ENCODE data around the gene RNF38.
A peak's percentile ranks its signal among the peaks of the same experiment; 100 is the strongest.
"Not testable (repeated sequence)": the region's sequence is repeated elsewhere in the genome, so short reads cannot be mapped to it uniquely, and the experiment has no call there.

The RNF38 gene

GRCh38 chr9:36399980-36400331, at the start of gene RNF38:
TSS of gene RNF38 (minus strand) at chr9:36400269. CDS start at chr9:36400108, 161 bp downstream.
- no peak for DNase-seq

GRCh38 chr9:36448555-36448954, 48.5 kb upstream of the RNF38 start:
- DNase-seq = not testable (repeated sequence)

GRCh38 chr9:36448017-36448416, 47.9 kb upstream of the RNF38 start:
- DNase-seq = no peak

GRCh38 chr9:36446678-36447077, 46.6 kb upstream of the RNF38 start:
- not testable (repeated sequence) for DNase-seq

GRCh38 chr9:36445800-36446361, 45.8 kb upstream of the RNF38 start:
- DNase-seq = no peak

- no peak for DNase-seq
Measured at GRCh38 chr9:36444203-36444602, 44.1 kb upstream of the RNF38 start.

- DNase-seq = no peak
Measured at GRCh38 chr9:36443581-36443980, 43.5 kb upstream of the RNF38 start.

GRCh38 chr9:36442710-36443109, 42.6 kb upstream of the RNF38 start:
- no peak for DNase-seq

- DNase-seq = no peak
Measured at GRCh38 chr9:36441966-36442365, 41.9 kb upstream of the RNF38 start.

- no peak for DNase-seq
Measured at GRCh38 chr9:36438536-36439236, 38.6 kb upstream of the RNF38 start.

GRCh38 chr9:36437790-36438189, 37.7 kb upstream of the RNF38 start:
- DNase-seq = no peak

- DNase-seq = no peak
Measured at GRCh38 chr9:36436909-36437308, 36.8 kb upstream of the RNF38 start.

GRCh38 chr9:36433386-36433785, 33.3 kb upstream of the RNF38 start:
- no peak for DNase-seq

- no peak for DNase-seq
Measured at GRCh38 chr9:36431078-36431477, 31.0 kb upstream of the RNF38 start.

- DNase-seq = no peak
Measured at GRCh38 chr9:36426945-36427344, 26.9 kb upstream of the RNF38 start.

- no peak for DNase-seq
Measured at GRCh38 chr9:36426348-36426747, 26.3 kb upstream of the RNF38 start.

- DNase-seq = no peak
Measured at GRCh38 chr9:36424289-36425055, 24.4 kb upstream of the RNF38 start.

GRCh38 chr9:36423206-36423605, 23.1 kb upstream of the RNF38 start:
- no peak for DNase-seq

- no peak for DNase-seq
Measured at GRCh38 chr9:36416890-36417289, 16.8 kb upstream of the RNF38 start.

GRCh38 chr9:36415822-36416525, 15.9 kb upstream of the RNF38 start:
- DNase-seq = no peak

GRCh38 chr9:36411410-36411809, 11.3 kb upstream of the RNF38 start:
- not testable (repeated sequence) for DNase-seq

GRCh38 chr9:36409076-36409475, 9.0 kb upstream of the RNF38 start:
- DNase-seq = not testable (repeated sequence)

- DNase-seq = peak; percentile 59
Measured at GRCh38 chr9:36407122-36407723, 7.2 kb upstream of the RNF38 start.

Data from activated CD8-positive, alpha-beta memory T cell treated with anti-CD3 and anti-CD28 coated beads, Interleukin-2, amount 50 U/mL, for 4 hours (primary cell).